ENCODE measurements around the gene CACNA2D3.

DNA sequence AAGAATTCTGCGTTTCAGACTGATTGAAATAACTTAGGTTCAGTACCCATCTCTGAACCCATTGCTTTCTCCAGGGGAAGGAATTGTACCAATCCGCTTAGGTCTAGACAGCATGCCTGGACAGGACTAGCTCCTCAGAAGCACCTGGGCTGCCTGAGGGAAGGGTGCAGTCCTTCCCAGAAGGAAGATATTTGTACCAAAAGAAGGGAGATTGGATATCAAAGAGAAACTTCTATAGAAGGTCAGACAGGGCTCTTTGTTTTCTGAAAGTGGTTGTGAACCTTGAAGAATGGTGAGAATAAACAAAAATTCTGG, 939.3 kb downstream of the CACNA2D3 start:
- TF ChIP-seq, protein P1, sequence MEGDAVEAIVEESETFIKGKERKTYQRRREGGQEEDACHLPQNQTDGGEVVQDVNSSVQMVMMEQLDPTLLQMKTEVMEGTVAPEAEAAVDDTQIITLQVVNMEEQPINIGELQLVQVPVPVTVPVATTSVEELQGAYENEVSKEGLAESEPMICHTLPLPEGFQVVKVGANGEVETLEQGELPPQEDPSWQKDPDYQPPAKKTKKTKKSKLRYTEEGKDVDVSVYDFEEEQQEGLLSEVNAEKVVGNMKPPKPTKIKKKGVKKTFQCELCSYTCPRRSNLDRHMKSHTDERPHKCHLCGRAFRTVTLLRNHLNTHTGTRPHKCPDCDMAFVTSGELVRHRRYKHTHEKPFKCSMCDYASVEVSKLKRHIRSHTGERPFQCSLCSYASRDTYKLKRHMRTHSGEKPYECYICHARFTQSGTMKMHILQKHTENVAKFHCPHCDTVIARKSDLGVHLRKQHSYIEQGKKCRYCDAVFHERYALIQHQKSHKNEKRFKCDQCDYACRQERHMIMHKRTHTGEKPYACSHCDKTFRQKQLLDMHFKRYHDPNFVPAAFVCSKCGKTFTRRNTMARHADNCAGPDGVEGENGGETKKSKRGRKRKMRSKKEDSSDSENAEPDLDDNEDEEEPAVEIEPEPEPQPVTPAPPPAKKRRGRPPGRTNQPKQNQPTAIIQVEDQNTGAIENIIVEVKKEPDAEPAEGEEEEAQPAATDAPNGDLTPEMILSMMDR (IDR thresholded peaks at IDR 0.05; ENCODE audit: insufficient read depth, low read length, poor library complexity, severe bottlenecking), result no peak
- TF ChIP-seq EZH2phosphoT487 (conservative IDR thresholded peaks at IDR 0.05; ENCODE audit: low read length), result no peak

Measured in SU-DHL-6 (cell line).